ENCODE measurements around the gene NTNG2. TPM values are rescaled to one million over a fixed set of nuclear protein-coding genes. Genes with fewer than 3 reads are reported as not detected.
A peak's percentile ranks its signal among the peaks of the same experiment; 100 is the strongest.

Gene NTNG2
- polyA plus RNA-seq, 3 donors: 0.20 to 0.40 (median 0.32) TPM

- no peak for DNase-seq (ENCODE audit: extremely low read depth in 1 of 11, low read depth in 9 of 11, low spot score in 4 of 11)
Measured at GRCh38 chr9:132166599-132166998, 4.7 kb downstream of the NTNG2 start.

DNA sequence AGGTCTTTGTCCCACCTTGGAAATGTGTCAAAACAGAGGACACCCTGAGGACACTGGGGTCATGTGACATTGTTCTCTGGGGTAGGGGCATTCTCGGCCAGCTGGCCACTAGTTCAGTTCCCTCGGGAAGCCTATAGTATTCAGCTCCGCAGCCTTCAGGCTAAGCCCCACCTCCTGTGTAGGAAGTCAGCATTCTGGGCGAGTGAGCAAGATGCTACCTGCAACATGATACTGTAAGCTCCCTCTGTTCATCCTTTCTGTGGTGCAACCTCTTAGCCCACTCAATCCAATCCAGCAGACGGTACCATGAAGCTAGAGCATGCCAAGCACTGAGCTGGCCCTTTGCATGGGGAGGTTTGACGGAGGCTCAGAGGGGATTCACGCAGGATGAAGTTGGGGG lies 5.3 kb downstream of the NTNG2 start:
- DNase-seq (ENCODE audit: extremely low read depth in 1 of 11, low read depth in 9 of 11, low spot score in 4 of 11): no peak

DNA sequence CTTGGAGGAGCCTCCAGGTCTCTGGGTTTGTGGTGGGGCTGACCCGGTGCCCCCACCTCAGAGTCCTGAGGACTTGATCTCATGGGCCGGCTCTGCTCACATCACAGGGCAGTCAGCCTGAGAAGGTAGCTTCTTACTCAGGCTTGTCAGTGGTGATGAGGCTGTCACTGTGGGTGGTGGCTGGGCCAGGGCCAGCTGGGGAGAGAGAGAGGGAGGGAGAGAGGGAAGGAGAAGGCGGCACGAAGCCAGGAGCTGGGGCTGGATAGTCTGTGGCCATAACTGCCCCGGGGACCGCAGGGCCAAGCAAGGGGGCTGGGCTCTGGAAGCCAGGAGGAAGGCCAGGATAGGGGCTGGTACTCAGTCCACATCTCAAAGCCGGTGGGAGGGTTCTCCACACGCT lies 6.5 kb downstream of the NTNG2 start:
- no peak for DNase-seq (ENCODE audit: extremely low read depth in 1 of 11, low read depth in 9 of 11, low spot score in 4 of 11)

DNA sequence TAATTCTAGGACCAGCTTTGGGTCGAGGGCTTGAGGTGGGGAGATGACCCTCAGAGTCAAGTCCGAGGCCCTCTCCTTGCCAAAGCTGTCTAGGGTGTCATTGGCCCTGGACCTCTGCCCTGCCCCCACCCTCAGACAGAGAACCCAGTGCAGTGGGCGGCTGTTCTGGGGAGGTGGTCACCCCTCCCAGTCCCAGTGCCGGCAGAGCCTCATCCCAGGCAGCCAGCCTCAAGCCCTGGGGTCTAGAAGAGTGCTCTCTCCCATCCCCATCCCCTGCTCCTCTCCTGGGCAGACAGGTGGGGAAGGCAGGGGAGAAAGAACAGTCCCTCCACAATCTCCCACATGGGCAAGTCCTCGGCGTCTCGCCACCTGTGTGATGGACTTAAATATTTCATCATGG lies 7.0 kb downstream of the NTNG2 start:
- no peak for DNase-seq (ENCODE audit: extremely low read depth in 1 of 11, low read depth in 9 of 11, low spot score in 4 of 11)

DNA sequence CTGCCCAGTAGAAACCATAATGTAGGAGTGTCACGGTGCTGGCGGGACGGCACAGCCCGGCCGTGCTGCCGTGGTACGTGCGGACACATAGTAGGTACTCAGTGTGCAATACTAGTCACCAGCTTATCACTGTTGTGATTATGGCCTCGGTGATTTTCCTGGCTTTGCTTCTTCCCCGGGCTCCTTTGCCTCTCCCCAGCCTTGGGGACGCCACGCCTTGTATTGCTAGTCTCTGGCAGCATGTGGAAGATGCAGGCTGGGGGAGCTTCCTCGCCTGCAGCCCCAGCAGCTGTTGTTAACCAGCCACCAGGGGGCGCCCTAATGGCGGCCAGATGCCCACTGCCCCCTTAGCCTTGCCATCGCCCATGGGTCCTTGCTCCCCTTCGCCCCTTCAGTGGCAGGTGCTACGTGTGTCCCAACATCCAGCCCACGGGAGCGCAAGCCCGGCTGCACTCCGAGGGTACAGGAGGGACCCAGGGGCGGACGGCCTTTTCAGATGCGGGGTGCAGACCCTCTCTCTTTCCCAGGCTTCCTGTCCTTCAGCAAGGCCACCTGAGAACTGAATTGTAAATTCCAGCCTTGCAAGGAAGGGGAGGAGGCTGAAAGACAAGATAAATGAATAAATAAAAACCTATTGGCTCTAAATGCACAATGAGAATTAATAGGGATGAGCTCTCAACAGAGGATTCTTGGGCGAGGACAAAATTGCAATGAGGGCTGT lies 8.0 kb downstream of the NTNG2 start:
- DNase-seq (ENCODE audit: extremely low read depth in 1 of 11, low read depth in 9 of 11, low spot score in 4 of 11): no peak

DNA sequence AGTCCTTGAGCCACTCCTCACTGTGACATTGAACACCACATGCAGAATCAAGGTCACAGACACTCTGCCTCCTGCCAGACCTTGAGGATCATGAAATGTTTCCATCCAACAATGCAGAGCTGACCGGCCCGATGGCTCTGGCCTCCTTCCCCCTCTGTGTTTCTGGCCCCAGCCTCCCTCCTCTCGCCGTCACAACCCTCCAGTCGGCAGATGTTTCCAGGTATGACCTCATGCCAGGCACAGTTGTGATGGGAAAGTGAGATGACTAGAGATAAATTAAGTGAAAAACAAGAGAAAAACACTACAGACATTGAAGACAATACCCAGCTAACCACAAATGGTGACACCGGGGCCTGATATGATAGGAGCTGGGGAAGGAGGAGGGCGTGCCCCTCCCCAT lies 9.8 kb downstream of the NTNG2 start:
- DNase-seq (ENCODE audit: extremely low read depth in 1 of 11, low read depth in 9 of 11, low spot score in 4 of 11): no peak

DNA sequence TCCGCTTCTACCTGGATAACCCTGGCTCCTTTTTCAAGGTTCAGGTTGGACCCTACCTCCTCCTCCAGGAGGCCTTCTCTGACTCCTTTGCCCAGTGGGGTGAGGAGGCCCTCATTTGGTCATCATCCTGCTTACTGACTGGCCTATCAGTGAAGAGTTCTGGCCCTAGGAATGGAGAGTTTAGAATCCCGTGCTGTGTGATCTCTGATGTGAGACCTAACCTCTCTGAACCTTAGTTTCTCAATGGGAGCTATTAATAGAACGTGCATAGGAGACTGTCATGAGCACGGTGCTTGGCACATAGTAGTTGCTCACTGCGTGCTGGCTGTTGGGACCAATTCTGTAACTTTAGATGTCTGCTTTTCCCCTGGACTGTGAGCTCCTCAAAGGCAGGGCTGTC lies 10.3 kb downstream of the NTNG2 start:
- no peak for DNase-seq (ENCODE audit: extremely low read depth in 1 of 11, low read depth in 9 of 11, low spot score in 4 of 11)

GRCh38 chr9:132175431-132175830 lies 13.6 kb downstream of the NTNG2 start:
- DNase-seq (ENCODE audit: extremely low read depth in 1 of 11, low read depth in 9 of 11, low spot score in 4 of 11): no peak

DNA sequence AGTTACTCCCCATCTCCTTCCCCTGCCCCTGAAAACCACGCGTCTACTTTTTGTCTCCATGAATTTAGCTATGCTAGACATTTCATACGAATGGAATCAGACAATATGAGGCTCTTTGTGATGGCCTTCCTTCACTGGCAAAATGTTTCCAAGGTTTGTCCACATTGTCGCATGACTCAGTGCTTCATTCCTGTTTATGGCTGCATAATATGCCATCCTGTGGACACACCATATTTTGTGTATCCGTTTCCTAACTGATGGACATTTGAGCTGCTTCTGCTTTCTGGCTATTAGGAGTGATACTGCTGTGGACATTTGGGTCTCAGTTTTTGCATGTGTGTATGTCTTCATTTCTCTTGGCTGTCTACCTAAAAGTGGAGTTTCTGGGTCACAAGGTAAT lies 14.5 kb downstream of the NTNG2 start:
- no peak for DNase-seq (ENCODE audit: extremely low read depth in 1 of 11, low read depth in 9 of 11, low spot score in 4 of 11)

- DNase-seq (ENCODE audit: extremely low read depth in 1 of 11, low read depth in 9 of 11, low spot score in 4 of 11): peak in 8 of 11 donors; percentile 53 to 83 (median 68)
Measured at GRCh38 chr9:132181796-132182313, 20.0 kb downstream of the NTNG2 start.

DNA sequence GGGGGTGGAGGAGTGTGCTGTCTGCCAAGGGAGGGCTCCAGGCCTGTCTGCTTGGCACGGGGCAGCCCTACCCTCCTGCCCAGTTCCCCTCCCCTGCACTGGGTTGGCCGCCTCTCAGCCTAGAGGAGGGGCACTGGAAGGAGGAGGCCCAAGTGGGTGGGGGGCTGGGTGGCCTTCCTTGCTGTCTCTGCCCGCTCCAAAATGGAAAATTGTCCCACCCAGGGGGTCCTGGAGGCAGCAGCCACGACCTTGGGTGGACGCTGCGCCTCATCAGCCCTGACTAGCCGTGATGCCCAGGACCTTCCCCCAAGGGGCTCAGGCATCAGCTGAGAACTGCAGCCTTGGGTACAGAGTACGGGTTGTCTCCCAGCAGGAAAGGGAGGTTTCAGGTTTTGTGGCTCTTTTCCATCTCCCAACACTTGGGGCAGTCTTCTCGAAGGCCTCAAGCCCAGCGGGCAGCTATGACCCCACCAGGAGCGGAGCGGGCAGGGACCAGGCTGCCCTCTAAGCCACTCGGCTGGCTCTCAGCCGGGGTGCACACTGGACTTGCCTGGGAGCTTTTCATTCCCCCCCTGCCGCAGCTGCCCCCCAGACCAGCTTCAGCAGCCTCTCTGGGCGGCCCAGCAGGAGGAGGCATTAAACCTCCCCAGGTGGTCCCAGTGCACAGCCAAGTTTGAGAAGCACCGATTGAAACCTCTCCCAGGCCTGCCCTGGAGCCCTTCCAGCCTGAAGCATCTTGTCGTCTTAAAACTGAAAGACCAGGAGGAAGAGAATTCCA lies 20.6 kb downstream of the NTNG2 start:
- DNase-seq (ENCODE audit: extremely low read depth in 1 of 11, low read depth in 9 of 11, low spot score in 4 of 11): peak in 1 of 11 donors; percentile 57

DNA sequence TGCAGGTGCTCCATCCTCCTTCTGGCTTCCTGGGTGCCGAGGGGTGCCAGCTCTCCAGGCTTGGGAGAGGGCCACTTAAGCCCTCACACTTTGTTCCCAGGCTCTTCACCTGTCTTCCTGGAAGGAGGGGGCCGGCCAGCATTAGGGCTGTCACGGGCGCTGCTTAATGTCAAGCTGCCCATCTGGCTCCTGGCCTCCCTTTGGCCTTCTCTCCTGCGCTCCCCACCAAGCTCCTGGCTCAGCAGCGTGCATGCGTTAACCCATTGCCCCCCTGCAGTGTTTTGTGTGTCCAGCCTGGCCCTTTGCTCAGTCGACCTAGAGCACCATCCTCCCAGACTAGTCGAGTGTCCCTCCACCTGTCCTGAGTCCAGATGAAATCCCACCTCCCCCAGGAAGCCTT lies 21.3 kb downstream of the NTNG2 start:
- DNase-seq (ENCODE audit: extremely low read depth in 1 of 11, low read depth in 9 of 11, low spot score in 4 of 11): no peak

- no peak for DNase-seq (ENCODE audit: extremely low read depth in 1 of 11, low read depth in 9 of 11, low spot score in 4 of 11)
Measured at GRCh38 chr9:132183715-132184114, 21.9 kb downstream of the NTNG2 start.

GRCh38 chr9:132184124-132184523 lies 22.3 kb downstream of the NTNG2 start:
- DNase-seq (ENCODE audit: extremely low read depth in 1 of 11, low read depth in 9 of 11, low spot score in 4 of 11): no peak

- DNase-seq (ENCODE audit: extremely low read depth in 1 of 11, low read depth in 9 of 11, low spot score in 4 of 11): no peak
Measured at GRCh38 chr9:132185073-132186009, 23.5 kb downstream of the NTNG2 start.

DNA sequence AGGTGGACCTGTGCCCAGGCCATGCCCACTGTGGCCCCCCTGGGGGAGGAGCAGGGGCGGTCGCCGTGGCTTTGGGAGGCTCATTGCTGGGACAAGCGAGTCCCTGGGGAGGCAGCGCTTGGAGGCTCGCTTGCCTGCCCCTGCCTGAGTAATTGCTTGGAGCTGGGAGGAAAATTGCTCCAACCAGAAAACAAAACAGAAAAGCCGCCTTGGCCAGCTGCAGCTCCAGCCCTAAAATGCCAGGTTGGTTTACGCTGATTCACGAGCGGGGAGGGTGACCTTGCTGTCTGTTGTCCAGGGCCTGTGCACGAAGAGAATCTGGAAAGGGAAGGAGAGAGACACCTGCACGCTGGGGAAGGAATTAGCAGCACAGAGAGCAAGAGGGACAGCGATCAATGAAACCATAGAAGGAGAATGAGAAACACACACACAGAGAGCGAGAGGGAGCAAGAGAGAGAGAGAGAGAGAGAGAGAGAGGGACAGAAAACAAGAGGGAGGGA lies 25.3 kb downstream of the NTNG2 start:
- peak in 1 of 11 donors; percentile 40 for DNase-seq (ENCODE audit: extremely low read depth in 1 of 11, low read depth in 9 of 11, low spot score in 4 of 11)

DNA sequence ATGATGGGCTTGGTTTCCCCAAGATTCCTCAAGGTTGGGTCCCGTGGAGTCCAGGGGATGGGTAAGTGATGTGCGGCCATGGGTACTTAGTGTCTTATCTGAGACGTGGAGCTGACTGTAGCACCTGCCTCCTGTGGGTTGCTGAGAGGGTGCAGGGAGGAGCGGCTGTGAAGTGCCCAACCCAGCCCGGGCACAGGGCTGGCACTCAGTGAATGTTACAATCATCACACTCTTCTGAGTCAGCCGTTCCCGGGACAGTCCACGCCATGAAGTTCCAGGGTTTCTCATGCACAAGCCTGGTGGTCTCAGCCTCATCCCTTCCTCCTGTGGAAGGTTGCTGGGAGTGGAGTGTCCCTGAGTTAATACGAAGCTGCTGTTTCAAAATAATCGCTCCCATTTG lies 29.1 kb downstream of the NTNG2 start:
- no peak for DNase-seq (ENCODE audit: extremely low read depth in 1 of 11, low read depth in 9 of 11, low spot score in 4 of 11)

- no peak for DNase-seq (ENCODE audit: extremely low read depth in 1 of 11, low read depth in 9 of 11, low spot score in 4 of 11)
Measured at GRCh38 chr9:132192728-132193127, 30.9 kb downstream of the NTNG2 start.
